Neural cell (in vitro differentiated cells): ENCODE measurements around the gene NRXN2. TPM values are rescaled to one million over a fixed set of nuclear protein-coding genes. Genes with fewer than 3 reads are reported as not detected.

ENCODE experiments used
- H2AFZ ChIP-seq: fragments of 200-600, 300-800 bp; sonication (generic), shearing (Covaris generic); 2 replicates; pipeline ENCODE4 v1.6.0; 2014; ENCODE audit warnings: low read depth, mild to moderate bottlenecking, antibody characterized with exemption, low read length, moderate library complexity
- H3F3A ChIP-seq: fragments of 200-600 bp; shearing (Covaris generic); 2 replicates; pipeline ENCODE4 v1.6.1; 2016; ENCODE audit warnings: mild to moderate bottlenecking, moderate library complexity, mixed read lengths, antibody characterized with exemption, low read length; ENCODE audit not compliant: insufficient read depth, poor library complexity, severe bottlenecking
- H3K27ac ChIP-seq: fragments of 200-600, 300-800 bp; sonication (generic), shearing (Covaris generic); 2 replicates; pipeline ENCODE4 v1.5.1; 2014; ENCODE audit warnings: mild to moderate bottlenecking, low read length, moderate library complexity
- H3K27me3 ChIP-seq: fragments of 300-800, 200-600 bp; sonication (generic), shearing (Covaris generic); 2 replicates; pipeline ENCODE4 v1.6.0; 2014; ENCODE audit warnings: mild to moderate bottlenecking, low read depth, low read length, moderate library complexity; ENCODE audit not compliant: insufficient read depth
- H3K36me3 ChIP-seq: fragments of 300-800, 200-600 bp; sonication (generic), shearing (Covaris generic); 2 replicates; pipeline ENCODE4 v1.5.1; 2014; ENCODE audit warnings: mild to moderate bottlenecking, antibody characterized with exemption, low read length, moderate library complexity; ENCODE audit not compliant: insufficient read depth
- H3K4me2 ChIP-seq: fragments of 300-800, 200-600 bp; sonication (generic), shearing (Covaris generic); 2 replicates; pipeline ENCODE4 v1.6.0; 2014; ENCODE audit warnings: mild to moderate bottlenecking, low read length
- H3K4me3 ChIP-seq: fragments of 300-800, 200-600 bp; sonication (generic), shearing (Covaris generic); 2 replicates; pipeline ENCODE4 v1.5.1; 2014; ENCODE audit warnings: mild to moderate bottlenecking, low read length, moderate library complexity
- H3K79me2 ChIP-seq: fragments of 200-600 bp; shearing (Covaris generic); replicated peaks from 2 replicates; pipeline ENCODE4 v1.6.0; 2014; ENCODE audit warnings: mild to moderate bottlenecking, low read length, moderate library complexity; ENCODE audit not compliant: insufficient read depth
- H3K9ac ChIP-seq: fragments of 300-800, 200-600 bp; sonication (generic), shearing (Covaris generic); 2 replicates; pipeline ENCODE4 v1.6.1; 2016; ENCODE audit warnings: mild to moderate bottlenecking, low read length, mixed read lengths
- H3K9me2 ChIP-seq: fragments of 200-600 bp; shearing (Covaris generic); 2 replicates; pipeline ENCODE4 v1.6.1; 2016; ENCODE audit warnings: mild to moderate bottlenecking, low read length, mixed read lengths; ENCODE audit not compliant: insufficient read depth
- H3K9me3 ChIP-seq: fragments of 200-600, 300-800 bp; sonication (generic), shearing (Covaris generic); 2 replicates; pipeline ENCODE4 v1.6.1; 2016; ENCODE audit warnings: mild to moderate bottlenecking, mixed run types, low read length, moderate library complexity, mixed read lengths
- H4K20me1 ChIP-seq: fragments of 200-600 bp; shearing (Covaris generic); 2 replicates; pipeline ENCODE4 v1.6.1; 2016; ENCODE audit warnings: mild to moderate bottlenecking, mixed run types; ENCODE audit not compliant: insufficient read depth
- CTCF ChIP-seq: fragments of 450-650 bp; IDR thresholded peaks from 2 replicates; pipeline ENCODE4 v1.5.1; 2014; ENCODE audit warnings: antibody characterized with exemption, mild to moderate bottlenecking, moderate library complexity; ENCODE audit not compliant: poor library complexity, severe bottlenecking
- EP300 ChIP-seq: fragments of 450-650 bp; conservative IDR thresholded peaks from 2 replicates; pipeline ENCODE4 v1.6.1; 2014; ENCODE audit warnings: antibody characterized with exemption, mild to moderate bottlenecking, moderate library complexity; ENCODE audit not compliant: poor library complexity, severe bottlenecking
- EZH2 ChIP-seq: fragments of 200-600, 300-800 bp; shearing (Covaris generic), sonication (generic); IDR thresholded peaks from 2 replicates; pipeline ENCODE4 v1.6.1; 2014; ENCODE audit warnings: antibody characterized with exemption, low read length, borderline replicate concordance, mild to moderate bottlenecking; ENCODE audit not compliant: insufficient read depth, poor library complexity, severe bottlenecking
- MXI1 ChIP-seq: fragments of 450-650 bp; conservative IDR thresholded peaks from 2 replicates; pipeline ENCODE4 v1.6.1; 2014; ENCODE audit warnings: antibody characterized with exemption, mild to moderate bottlenecking; ENCODE audit not compliant: poor library complexity, severe bottlenecking
- POLR2AphosphoS5 ChIP-seq: IDR thresholded peaks from 2 replicates; pipeline ENCODE4 v1.6.1; 2012
- RAD21 ChIP-seq: fragments of 450-650 bp; conservative IDR thresholded peaks from 2 replicates; pipeline ENCODE4 v1.6.1; 2014; ENCODE audit warnings: antibody characterized with exemption, mild to moderate bottlenecking, moderate library complexity
- SMC3 ChIP-seq: fragments of 450-650 bp; conservative IDR thresholded peaks from 2 replicates; pipeline ENCODE4 v1.6.1; 2014; ENCODE audit warnings: antibody characterized with exemption, mild to moderate bottlenecking, moderate library complexity; ENCODE audit not compliant: poor library complexity
- TAF1 ChIP-seq: IDR thresholded peaks from 2 replicates; pipeline ENCODE4 v1.6.1; 2012; ENCODE audit warnings: low read depth
- polyA plus RNA-seq: library from polyadenylated mRNA; depleted of rRNA; stranded (reverse); fragments of >200 nt; gene quantifications from 2 replicates; pipeline ENCODE4 v1.2.3, GENCODE V29; 2014
- TF ChIP-seq, protein P1 (sequence below): IDR thresholded peaks from 2 replicates; pipeline ENCODE4 v1.6.1; 2012; ENCODE audit warnings: borderline replicate concordance

NRXN2 gene
- polyA plus RNA-seq, 1 donor from 2014 or later = 68.0 TPM

- Histone ChIP-seq H2AFZ (no peak overlapping the region), H3K36me3 (no peaks in the 10 kb centered on the region), H3K9me2 (no peaks in the 10 kb centered on the region), H3K27me3 (no peaks in the 10 kb centered on the region), H3K9me3 (no peaks in the 10 kb centered on the region), H3F3A (no peaks in the 10 kb centered on the region), H3K27ac (no peak overlapping the region), H3K79me2 (no peaks in the 10 kb centered on the region), H3K9ac (no peak overlapping the region), H4K20me1 (no peaks in the 10 kb centered on the region), H3K4me2 (no peak overlapping the region), H3K4me3 (no peak overlapping the region)
- TF ChIP-seq, protein P1, sequence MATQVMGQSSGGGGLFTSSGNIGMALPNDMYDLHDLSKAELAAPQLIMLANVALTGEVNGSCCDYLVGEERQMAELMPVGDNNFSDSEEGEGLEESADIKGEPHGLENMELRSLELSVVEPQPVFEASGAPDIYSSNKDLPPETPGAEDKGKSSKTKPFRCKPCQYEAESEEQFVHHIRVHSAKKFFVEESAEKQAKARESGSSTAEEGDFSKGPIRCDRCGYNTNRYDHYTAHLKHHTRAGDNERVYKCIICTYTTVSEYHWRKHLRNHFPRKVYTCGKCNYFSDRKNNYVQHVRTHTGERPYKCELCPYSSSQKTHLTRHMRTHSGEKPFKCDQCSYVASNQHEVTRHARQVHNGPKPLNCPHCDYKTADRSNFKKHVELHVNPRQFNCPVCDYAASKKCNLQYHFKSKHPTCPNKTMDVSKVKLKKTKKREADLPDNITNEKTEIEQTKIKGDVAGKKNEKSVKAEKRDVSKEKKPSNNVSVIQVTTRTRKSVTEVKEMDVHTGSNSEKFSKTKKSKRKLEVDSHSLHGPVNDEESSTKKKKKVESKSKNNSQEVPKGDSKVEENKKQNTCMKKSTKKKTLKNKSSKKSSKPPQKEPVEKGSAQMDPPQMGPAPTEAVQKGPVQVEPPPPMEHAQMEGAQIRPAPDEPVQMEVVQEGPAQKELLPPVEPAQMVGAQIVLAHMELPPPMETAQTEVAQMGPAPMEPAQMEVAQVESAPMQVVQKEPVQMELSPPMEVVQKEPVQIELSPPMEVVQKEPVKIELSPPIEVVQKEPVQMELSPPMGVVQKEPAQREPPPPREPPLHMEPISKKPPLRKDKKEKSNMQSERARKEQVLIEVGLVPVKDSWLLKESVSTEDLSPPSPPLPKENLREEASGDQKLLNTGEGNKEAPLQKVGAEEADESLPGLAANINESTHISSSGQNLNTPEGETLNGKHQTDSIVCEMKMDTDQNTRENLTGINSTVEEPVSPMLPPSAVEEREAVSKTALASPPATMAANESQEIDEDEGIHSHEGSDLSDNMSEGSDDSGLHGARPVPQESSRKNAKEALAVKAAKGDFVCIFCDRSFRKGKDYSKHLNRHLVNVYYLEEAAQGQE = no peak
- TF ChIP-seq POLR2AphosphoS5 = no peak
- TF ChIP-seq CTCF = no peak
- no peak for TF ChIP-seq RAD21
- TF ChIP-seq TAF1 = no peak
- no peak for TF ChIP-seq SMC3
- TF ChIP-seq MXI1 = no peak
- TF ChIP-seq EZH2 = no peak
- TF ChIP-seq EP300 = no peak
Measured at GRCh38 chr11:64572143-64572542, 150.9 kb downstream of the NRXN2 start.

DNA sequence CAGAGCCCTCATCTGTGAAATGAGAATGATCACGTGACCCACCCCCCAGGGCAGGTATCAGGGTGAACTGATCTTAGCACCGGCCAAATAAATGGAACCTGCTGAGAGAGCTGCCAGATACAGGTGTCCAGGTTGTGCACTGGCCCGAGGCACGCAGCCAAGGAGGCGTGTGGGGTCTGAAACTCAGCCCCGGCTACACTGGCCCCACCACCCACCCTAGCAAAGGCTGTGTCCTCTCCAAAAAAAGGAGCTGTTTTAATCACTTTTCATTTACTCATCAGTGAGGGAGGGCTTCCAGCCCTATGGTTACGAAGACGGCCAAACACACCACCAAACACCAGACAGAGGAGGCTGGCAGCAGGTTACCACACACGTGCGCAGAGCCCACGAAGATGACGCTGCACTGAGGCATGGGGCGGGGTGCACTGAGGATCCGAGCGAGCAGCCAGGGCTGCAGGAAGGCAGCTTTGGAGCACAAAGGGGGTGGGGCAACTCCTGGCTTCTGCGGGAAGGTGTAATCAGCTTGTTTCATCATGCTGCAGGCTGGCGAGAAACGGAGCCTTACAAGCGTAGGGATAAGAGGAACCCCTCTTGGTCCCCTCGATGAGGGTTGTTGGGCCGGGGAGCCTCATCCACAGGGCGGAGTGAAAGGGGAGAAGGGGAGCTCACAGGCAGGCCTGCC lies 151.4 kb downstream of the NRXN2 start:
- H2AFZ ChIP-seq = no peak overlapping the region
- no peak overlapping the region for H3K4me3 ChIP-seq
- H3K79me2 ChIP-seq = no peaks in the 10 kb centered on the region
- TF ChIP-seq RAD21 (no peak), EZH2 (no peak), MXI1 (no peak), EP300 (no peak), TAF1 (no peak), SMC3 (no peak), POLR2AphosphoS5 (no peak), CTCF (no peak)
- H3K4me2 ChIP-seq = no peak overlapping the region
- H3K27ac ChIP-seq = no peak overlapping the region
- no peak overlapping the region for H3K9ac ChIP-seq
- H3F3A ChIP-seq = no peaks in the 10 kb centered on the region
- no peaks in the 10 kb centered on the region for H3K27me3 ChIP-seq
- no peaks in the 10 kb centered on the region for H4K20me1 ChIP-seq
- no peaks in the 10 kb centered on the region for H3K9me2 ChIP-seq
- no peaks in the 10 kb centered on the region for H3K36me3 ChIP-seq
- H3K9me3 ChIP-seq = no peaks in the 10 kb centered on the region
